GM12878 (cell line): ENCODE results near the gene USP31. TPM values are rescaled to one million over a fixed set of nuclear protein-coding genes. Genes with fewer than 3 reads are reported as not detected.

Source experiments
- ATAC-seq: fragments of 200-7000 bp; cut with Tn5 transposase; 3 replicates; pipeline ENCODE4 v1.9.1; 2020; ENCODE audit warnings: mild to moderate bottlenecking, moderate library complexity
- BruUV-seq: library from RNA; stranded (reverse); fragments of 400-500 nt; replicated peaks from 2 replicates; lab custom pipeline; 2021; lab: Mats Ljungman, UMichigan
- CTCF ChIA-PET: fragments of 300-600 bp; sonication (Branson Sonifier 250); formaldehyde crosslinking; extraction: SDS; loops from one replicate; lab custom pipeline; 2021; ENCODE audit warnings: inconsistent platforms; lab: Yijun Ruan, JAX
- POLR2A ChIA-PET: fragments of 350-600 bp; formaldehyde crosslinking; extraction: SDS; loops from one replicate; lab custom pipeline; 2021; ENCODE audit warnings: inconsistent platforms; lab: Charles Lee
- RAD21 ChIA-PET: fragments of 300-600 bp; sonication (Branson Sonifier 250); formaldehyde crosslinking; loops from one replicate; lab custom pipeline; 2023; ENCODE audit warnings: antibody characterized with exemption; ENCODE audit not compliant: unreplicated experiment; lab: Charles Lee
- SMC1A ChIA-PET: fragments of 300-600 bp; sonication (Branson Sonifier 250); formaldehyde crosslinking; loops from one replicate; lab custom pipeline; 2023; ENCODE audit not compliant: unreplicated experiment, uncharacterized antibody; lab: Charles Lee
- DNase-seq: peaks from one replicate; pipeline ENCODE4 v3.0.0-alpha.2; 2011; ENCODE audit warnings: low read depth, low spot score
- FAIRE-seq: peaks from 3 replicates; lab custom pipeline; 2011; peaks lifted over from hg19 to GRCh38; lab: Jason Lieb, UNC
- H2AFZ ChIP-seq: 2 replicates; pipeline ENCODE4 v1.6.0; 2011; ENCODE audit warnings: low read depth, low read length, control low read depth; ENCODE audit not compliant: control insufficient read depth
- H3K27ac ChIP-seq: 2 replicates; pipeline ENCODE4 v1.5.1; 2011; ENCODE audit warnings: control low read depth; ENCODE audit not compliant: control insufficient read depth, insufficient read depth
- H3K27me3 ChIP-seq, 2 experiments: replicated peaks in 1 of 2; 2 replicates each; pipeline versions ENCODE4 v1.6.0 to v1.6.1; 2011; ENCODE audit warnings: low read length in 1 of 2; ENCODE audit not compliant: control insufficient read depth in 2 of 2, insufficient read depth in 2 of 2
- H3K36me3 ChIP-seq, 2 experiments: 2 replicates each; pipeline ENCODE4 v1.5.1; 2011; ENCODE audit warnings: low read length in 1 of 2; ENCODE audit not compliant: control insufficient read depth in 2 of 2, insufficient read depth in 2 of 2
- H3K4me1 ChIP-seq: 2 replicates; pipeline ENCODE4 v1.6.1; 2011; ENCODE audit warnings: mild to moderate bottlenecking, low read length, moderate library complexity, mixed read lengths; ENCODE audit not compliant: control insufficient read depth, insufficient read depth
- H3K4me2 ChIP-seq: 2 replicates; pipeline ENCODE4 v1.6.0; 2011; ENCODE audit warnings: control low read depth; ENCODE audit not compliant: control insufficient read depth, insufficient read depth
- H3K4me3 ChIP-seq: fragments of 200-600 bp; sonication (generic); 2 replicates; pipeline ENCODE4 v1.5.1; 2016
- H3K79me2 ChIP-seq: 2 replicates; pipeline ENCODE4 v1.6.0; 2011; ENCODE audit warnings: low read length; ENCODE audit not compliant: control insufficient read depth, insufficient read depth
- H3K9ac ChIP-seq: 2 replicates; pipeline ENCODE4 v1.8.0; 2011; ENCODE audit warnings: low read length, control low read depth, mixed read lengths; ENCODE audit not compliant: control insufficient read depth, insufficient read depth
- H3K9me3 ChIP-seq: replicated peaks from 3 replicates; pipeline ENCODE4 v1.5.1; 2011; ENCODE audit warnings: mild to moderate bottlenecking, low read length; ENCODE audit not compliant: control insufficient read depth, insufficient read depth
- H4K20me1 ChIP-seq: 2 replicates; pipeline ENCODE4 v1.6.0; 2011; ENCODE audit not compliant: control insufficient read depth, insufficient read depth
- BHLHE40 ChIP-seq, 2 experiments: fragments of 450-650 bp in 1 of 2; IDR thresholded peaks; 2 replicates each; pipeline ENCODE4 v1.6.1; 2011 to 2017; ENCODE audit warnings: low read depth in 2 of 2, borderline replicate concordance in 1 of 2, improper control_type of control experiment in 1 of 2, low read length in 1 of 2, mild to moderate bottlenecking in 1 of 2
- CBX5 ChIP-seq: sonication (generic); IDR thresholded peaks from 2 replicates; pipeline ENCODE4 v1.6.1; 2016; ENCODE audit warnings: low read depth, moderate library complexity, mild to moderate bottlenecking, inconsistent platforms
- CHD4 ChIP-seq: fragments of 200-600 bp; sonication (generic); IDR thresholded peaks from 2 replicates; pipeline ENCODE4 v1.6.1; 2016; ENCODE audit warnings: mild to moderate bottlenecking
- CREB1 ChIP-seq: IDR thresholded peaks from 2 replicates; pipeline ENCODE4 v1.6.1; 2012; ENCODE audit warnings: low read depth, mild to moderate bottlenecking, inconsistent platforms
- HCFC1 ChIP-seq: fragments of 150-350 bp; IDR thresholded peaks from 2 replicates; pipeline ENCODE4 v1.6.1; 2014; ENCODE audit warnings: low read length
- MXI1 ChIP-seq: fragments of 150-350 bp; IDR thresholded peaks from 2 replicates; pipeline ENCODE4 v1.6.1; 2011; ENCODE audit warnings: low read depth, mild to moderate bottlenecking, inconsistent platforms, low read length, improper control_type of control experiment
- NFYA ChIP-seq: IDR thresholded peaks from 2 replicates; pipeline ENCODE4 v1.6.1; 2011; ENCODE audit warnings: low read depth, mild to moderate bottlenecking, low read length, improper control_type of control experiment, borderline replicate concordance
- NRF1 ChIP-seq: conservative IDR thresholded peaks from 2 replicates; pipeline ENCODE4 v1.6.1; 2011; ENCODE audit warnings: mild to moderate bottlenecking, low read depth, low read length, improper control_type of control experiment
- PBX3 ChIP-seq: IDR thresholded peaks from 2 replicates; pipeline ENCODE4 v1.6.1; 2011; ENCODE audit warnings: mild to moderate bottlenecking, low read depth, low read length, moderate library complexity; ENCODE audit not compliant: insufficient replicate concordance
- RELA ChIP-seq: fragments of 450-650 bp; IDR thresholded peaks from 2 replicates; pipeline ENCODE4 v1.8.0; 2014; ENCODE audit warnings: borderline replicate concordance; ENCODE audit not compliant: partially characterized antibody
- RELB ChIP-seq: fragments of 450-650 bp; IDR thresholded peaks from 2 replicates; pipeline ENCODE4 v1.6.1; 2017; ENCODE audit warnings: low read depth, mild to moderate bottlenecking, moderate library complexity
- RFX5 ChIP-seq: IDR thresholded peaks from 2 replicates; pipeline ENCODE4 v1.6.1; 2011; ENCODE audit warnings: low read depth, low read length, improper control_type of control experiment
- SREBF1 ChIP-seq: IDR thresholded peaks from 2 replicates; pipeline ENCODE4 v1.6.1; 2012; ENCODE audit warnings: mild to moderate bottlenecking, low read length
- ZBED1 ChIP-seq: IDR thresholded peaks from 2 replicates; pipeline ENCODE4 v1.6.1; 2016; ENCODE audit warnings: borderline replicate concordance
- ZNF274 ChIP-seq: IDR thresholded peaks from one replicate; pipeline ENCODE4 v1.8.0; 2011; ENCODE audit not compliant: insufficient read length, insufficient read depth
- WGBS: methylation state at CpG from one replicate; pipeline ENCODE4 v1.1.6; 2016; ENCODE audit warnings: low lambda C conversion rate; ENCODE audit not compliant: insufficient replicate concordance, insufficient coverage; ENCODE audit errors: missing lambda C conversion rate; 5-methylcytosine and 5-hydroxymethylcytosine counted together
- in situ Hi-C: fragments of 300-500 bp; cut with MboI; formaldehyde crosslinking; loops from 9 replicates; pipeline ENCODE4 v1.14.3; 2018; ENCODE audit warnings: mixed read lengths
- intact Hi-C: fragments of 100-400 bp; cut with micrococcal nuclease; formaldehyde crosslinking; loops from one replicate; pipeline ENCODE4 v1.14.2; 2022; ENCODE audit not compliant: unreplicated experiment
- polyA plus RNA-seq, 11 experiments: library from polyadenylated mRNA; depleted of rRNA in 4 of 11; unstranded in 6 of 11; stranded (reverse) in 5 of 11; fragments of >200 nt; fragmentation: Nextera tagmentation in 4 of 11; fragmentation: Illumina TruSeq in 1 of 11; extraction: Ambion mirVana in 4 of 11; extraction: Trizol in 1 of 11; gene quantifications; 1 replicate in 1 of 11; 2 replicates in 10 of 11; pipeline versions ENCODE4 v1.2.1 to v1.2.3, GENCODE V29; 2011 to 2016; ENCODE audit warnings: inconsistent platforms in 2 of 11, missing spikeins in 2 of 11, low read depth in 1 of 11
- total RNA-seq, 4 experiments: library from RNA; depleted of rRNA in 3 of 4; stranded (reverse); fragments of >200 nt in 3 of 4; fragmentation: Illumina TruSeq in 1 of 4; extraction: Trizol in 1 of 4; gene quantifications; 2 replicates each; pipeline versions ENCODE4 v1.2.1 to v1.2.3, GENCODE V29; 2013 to 2021

USP31 gene
- total and polyA plus RNA-seq, 10 of the 15 experiments (the other 5 are each of a cell fraction or from before 2014, with no cell fraction given), result 0.87 to 6.5 (median 3.2) TPM

- no peak overlapping the region for H3K27ac ChIP-seq
- no peak for TF ChIP-seq CREB1
- TF ChIP-seq ZNF274, result no peak
- TF ChIP-seq RELB, result no peak
- TF ChIP-seq MXI1, result no peak
- TF ChIP-seq HCFC1, result no peak
- TF ChIP-seq NFYA, result no peak
- TF ChIP-seq NRF1, result no peak
- no peak for TF ChIP-seq CBX5
- no peak for TF ChIP-seq BHLHE40 (IDR thresholded peaks at IDR 0.05; ENCODE audit: borderline replicate concordance in 1 of 2, low read depth in 2 of 2, low read length in 1 of 2)
- no peak for TF ChIP-seq ZBED1
- TF ChIP-seq RELA, result no peak
- TF ChIP-seq SREBF1, result no peak
- no peak for TF ChIP-seq CHD4
- TF ChIP-seq PBX3, result no peak
- TF ChIP-seq RFX5, result no peak
- intact Hi-C loops, result no loop called here
These were observed 56.5 kb downstream of the USP31 start for GRCh38 chr16:23092801-23093117.

More at GRCh38 chr16:23092801-23093117, 56.5 kb downstream of the USP31 start:
- H2AFZ ChIP-seq, result no peak overlapping the region
- ATAC-seq (no peak), DNase-seq (no peak), FAIRE-seq (no peak)
- ChIA-PET RAD21 (interaction anchor here (0.6 kb wide), 1 partner anchor 89 kb away, joined by 3 read pairs; no protein-coding TSS in a partner anchor), POLR2A (no interaction called here), CTCF (interaction anchor here (1.3 kb wide), 1 partner anchor 12 kb away, joined by 3 read pairs; no protein-coding TSS in a partner anchor), SMC1A (interaction anchor here (1.1 kb wide), 1 partner anchor 9 kb away, joined by 3 read pairs; no protein-coding TSS in a partner anchor)
- 94% methylated on average over 1 of the region's 1 CpG for WGBS
- H3K4me3 ChIP-seq, result no peak overlapping the region
- H3K9ac ChIP-seq, result no peak overlapping the region
- H4K20me1 ChIP-seq, result no peaks in the 10 kb centered on the region
- no peaks in the 10 kb centered on the region for H3K4me1 ChIP-seq
- no peaks in the 10 kb centered on the region for H3K79me2 ChIP-seq
- H3K9me3 ChIP-seq, result no peaks in the 10 kb centered on the region
- in situ Hi-C loops, result no loop called here
- H3K27me3 ChIP-seq, result no peaks in the 10 kb centered on the region
- peaks cover 0 to 2% of the 10 kb centered on the region in 2 experiments; a peak in 2 of 4 replicates for H3K36me3 ChIP-seq
- no TSS peak for BruUV-seq
- no peak overlapping the region for H3K4me2 ChIP-seq
